ENCODE results near the gene MYH11. TPM values are rescaled to one million over a fixed set of nuclear protein-coding genes. Genes with fewer than 3 reads are reported as not detected.

MYH11 gene
- total RNA-seq, 4 donors from 2014 or later, result 121 to 1,349 (median 217) TPM

- Histone ChIP-seq H3K27me3 (no peaks in the 10 kb centered on the region), H3K4me3 (no peak overlapping the region), H3K4me1 (peaks cover 7 to 61% (median 12%) of the 10 kb centered on the region in 3 donors), H3K9me3 (no peaks in the 10 kb centered on the region), H3K36me3 (no peaks in the 10 kb centered on the region), H3K27ac (peak overlapping the region; percentile 68 to 79 (median 74))
- no peak for DNase-seq
- TF ChIP-seq POLR2A (IDR thresholded peaks at IDR 0.05), result peak in 2 of 4 donors; percentile 47 to 54
- TF ChIP-seq CTCF (IDR thresholded peaks at IDR 0.05), result no peak
- 33 to 38% methylated on average over 8 of the region's 9 CpGs for WGBS, 2 donors
- intact Hi-C loops (cut with DNase I), result no loop called here
Observed at GRCh38 chr16:15899538-15900100, 42.8 kb upstream of the MYH11 start.

DNA sequence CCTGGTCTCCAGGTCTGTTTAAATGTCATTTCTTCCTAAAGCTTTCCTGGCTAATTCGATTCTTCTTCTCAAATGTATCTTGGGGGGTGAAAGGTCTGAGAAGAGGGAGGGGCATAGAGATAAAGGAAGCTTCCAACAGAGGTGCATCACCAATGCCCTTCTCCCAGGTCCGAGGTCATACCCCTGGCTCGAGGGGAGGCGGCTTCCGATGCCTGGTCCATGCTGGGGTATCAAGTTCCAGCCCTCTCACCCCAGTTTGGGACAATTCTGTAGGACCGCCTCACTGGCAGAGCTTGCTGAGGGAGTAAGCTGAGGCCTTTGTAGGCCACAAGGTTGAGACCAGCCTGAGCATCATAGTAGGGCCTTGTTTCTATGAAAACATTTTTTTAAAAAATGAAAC lies 41.8 kb upstream of the MYH11 start:
- no peak overlapping the region for H3K4me3 ChIP-seq
- H3K27ac ChIP-seq, result peak overlapping the region in 1 of 4 donors; percentile 79
- H3K27me3 ChIP-seq, result no peaks in the 10 kb centered on the region
- peaks cover 7 to 70% (median 12%) of the 10 kb centered on the region in 3 donors for H3K4me1 ChIP-seq
- no peaks in the 10 kb centered on the region for H3K9me3 ChIP-seq
- 98% methylated on average over 6 of the region's 6 CpGs; no CpG with 5 or more reads in 1 of the 2 donors for WGBS, 2 donors
- DNase-seq, result no peak
- intact Hi-C loops (cut with DNase I), result no loop called here
- H3K36me3 ChIP-seq, result no peaks in the 10 kb centered on the region
- TF ChIP-seq CTCF (IDR thresholded peaks at IDR 0.05) (no peak), POLR2A (IDR thresholded peaks at IDR 0.05) (no peak)

DNA sequence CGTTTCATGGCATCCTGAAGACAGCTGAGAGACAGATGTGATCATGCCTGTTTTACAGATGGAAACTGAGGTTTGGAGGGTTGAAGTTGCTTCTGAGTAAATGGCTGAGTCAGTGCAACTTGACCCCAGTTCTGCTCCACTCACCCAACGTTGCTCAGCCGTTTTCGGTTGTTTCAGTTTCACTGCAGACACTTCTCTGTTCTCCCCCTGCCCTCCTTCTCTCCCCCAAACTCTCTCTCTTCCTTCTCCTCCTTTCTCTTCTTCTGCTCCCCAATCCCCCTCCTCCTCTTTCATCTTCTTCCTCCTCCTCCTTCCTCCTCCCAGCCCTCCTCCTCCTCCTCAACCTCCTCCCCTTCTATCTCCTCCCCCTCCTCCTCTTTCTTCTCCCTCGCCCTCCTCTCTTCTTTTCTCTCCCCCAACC lies 41.0 kb upstream of the MYH11 start:
- no peaks in the 10 kb centered on the region for H3K9me3 ChIP-seq
- WGBS, 2 donors, result 28 to 45% methylated on average over 5 of the region's 5 CpGs
- no peaks in the 10 kb centered on the region for H3K27me3 ChIP-seq
- DNase-seq, result no peak
- H3K27ac ChIP-seq, result no peak overlapping the region
- H3K36me3 ChIP-seq, result no peaks in the 10 kb centered on the region
- peaks cover 7 to 77% (median 12%) of the 10 kb centered on the region in 3 donors for H3K4me1 ChIP-seq
- H3K4me3 ChIP-seq, result no peak overlapping the region
- no peak for TF ChIP-seq POLR2A (IDR thresholded peaks at IDR 0.05)
- no peak for TF ChIP-seq CTCF (IDR thresholded peaks at IDR 0.05)
- intact Hi-C loops (cut with DNase I), result no loop called here

DNA sequence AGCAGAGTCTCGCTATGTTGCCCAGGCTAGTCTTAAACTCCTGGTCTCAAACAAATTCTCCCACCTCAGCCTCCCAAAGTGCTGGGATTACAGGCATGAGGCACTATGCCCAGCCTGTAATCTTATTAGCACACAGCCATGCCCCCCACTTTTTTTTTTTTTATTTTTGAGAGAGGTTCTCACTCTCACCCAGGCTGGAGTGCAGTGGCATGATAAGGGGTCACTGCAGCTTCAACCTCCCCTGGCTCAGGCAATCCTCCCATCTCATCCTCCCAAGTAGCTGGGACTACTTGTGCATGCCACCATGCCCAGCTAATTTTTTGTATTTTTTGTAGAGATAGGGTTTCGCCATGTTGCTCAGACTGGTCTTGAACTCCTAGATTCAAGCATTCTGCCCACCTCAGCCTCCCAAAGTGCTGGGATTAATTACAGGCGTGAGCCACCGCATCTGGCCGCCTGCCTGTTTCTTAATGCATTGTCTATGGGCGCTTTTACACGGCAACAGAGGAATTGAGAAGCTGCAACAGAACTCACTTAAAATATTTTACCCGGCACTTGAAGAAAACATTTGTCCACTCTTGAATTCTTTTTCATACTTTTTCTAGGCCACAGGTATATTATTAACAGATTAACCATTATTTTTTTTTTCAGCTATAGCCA lies 40.4 kb upstream of the MYH11 start:
- Histone ChIP-seq H3K4me1 (peaks cover 7 to 77% (median 12%) of the 10 kb centered on the region in 3 donors), H3K27me3 (no peaks in the 10 kb centered on the region), H3K9me3 (no peaks in the 10 kb centered on the region), H3K27ac (no peak overlapping the region), H3K4me3 (no peak overlapping the region), H3K36me3 (no peaks in the 10 kb centered on the region)
- DNase-seq, result no peak
- intact Hi-C loops (cut with DNase I), result no loop called here
- 66 to 72% methylated on average over 8 of the region's 8 CpGs for WGBS, 2 donors
- no peak for TF ChIP-seq CTCF (IDR thresholded peaks at IDR 0.05)
- TF ChIP-seq POLR2A (IDR thresholded peaks at IDR 0.05), result no peak

- H3K9me3 ChIP-seq, result no peaks in the 10 kb centered on the region
- peaks cover 4 to 64% (median 10%) of the 10 kb centered on the region in 3 donors for H3K4me1 ChIP-seq
- H3K4me3 ChIP-seq, result no peak overlapping the region
- H3K27me3 ChIP-seq, result no peaks in the 10 kb centered on the region
- intact Hi-C loops (cut with DNase I), result no loop called here
- H3K36me3 ChIP-seq, result no peaks in the 10 kb centered on the region
- no peak for DNase-seq
- H3K27ac ChIP-seq, result peak overlapping the region; percentile 63 to 83 (median 76)
- whole genome bisulfite sequencing, 2 donors, result 50 to 73% methylated on average over 7 of the region's 7 CpGs
- TF ChIP-seq POLR2A (IDR thresholded peaks at IDR 0.05), result no peak
- no peak for TF ChIP-seq CTCF (IDR thresholded peaks at IDR 0.05)
Observed at GRCh38 chr16:15894571-15895374, 37.9 kb upstream of the MYH11 start.

All from esophagus squamous epithelium (tissue), 5 donors.